GM12873 (cell line): ENCODE results near the gene ITGBL1.

Source experiments
- TF ChIP-seq, protein P1 (sequence below): IDR thresholded peaks from 2 replicates; pipeline ENCODE4 v1.5.1; 2012; ENCODE audit warnings: low read depth, mild to moderate bottlenecking, moderate library complexity, low read length, control low read depth; ENCODE audit not compliant: insufficient read depth; ENCODE audit errors: missing control alignments

ITGBL1 gene

DNA sequence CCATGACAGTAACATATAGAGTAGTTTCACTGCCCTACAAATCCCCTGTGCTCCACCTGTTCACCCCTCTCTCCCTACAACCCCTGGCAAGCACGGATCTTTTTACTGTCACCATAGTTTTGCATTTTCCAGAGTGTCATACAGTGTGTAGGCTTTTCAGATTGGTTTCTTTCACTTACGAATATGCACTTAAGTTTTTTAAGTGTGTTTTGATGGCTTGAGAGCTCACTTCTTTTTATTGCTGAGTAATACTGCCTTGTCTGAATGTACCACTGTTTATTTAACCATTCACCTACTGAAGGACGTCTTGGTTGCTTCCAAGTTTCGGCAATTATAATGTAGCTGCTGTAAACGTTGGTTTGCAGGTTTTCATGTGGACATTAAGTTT lies 175.1 kb downstream of the ITGBL1 start:
- TF ChIP-seq, protein P1, sequence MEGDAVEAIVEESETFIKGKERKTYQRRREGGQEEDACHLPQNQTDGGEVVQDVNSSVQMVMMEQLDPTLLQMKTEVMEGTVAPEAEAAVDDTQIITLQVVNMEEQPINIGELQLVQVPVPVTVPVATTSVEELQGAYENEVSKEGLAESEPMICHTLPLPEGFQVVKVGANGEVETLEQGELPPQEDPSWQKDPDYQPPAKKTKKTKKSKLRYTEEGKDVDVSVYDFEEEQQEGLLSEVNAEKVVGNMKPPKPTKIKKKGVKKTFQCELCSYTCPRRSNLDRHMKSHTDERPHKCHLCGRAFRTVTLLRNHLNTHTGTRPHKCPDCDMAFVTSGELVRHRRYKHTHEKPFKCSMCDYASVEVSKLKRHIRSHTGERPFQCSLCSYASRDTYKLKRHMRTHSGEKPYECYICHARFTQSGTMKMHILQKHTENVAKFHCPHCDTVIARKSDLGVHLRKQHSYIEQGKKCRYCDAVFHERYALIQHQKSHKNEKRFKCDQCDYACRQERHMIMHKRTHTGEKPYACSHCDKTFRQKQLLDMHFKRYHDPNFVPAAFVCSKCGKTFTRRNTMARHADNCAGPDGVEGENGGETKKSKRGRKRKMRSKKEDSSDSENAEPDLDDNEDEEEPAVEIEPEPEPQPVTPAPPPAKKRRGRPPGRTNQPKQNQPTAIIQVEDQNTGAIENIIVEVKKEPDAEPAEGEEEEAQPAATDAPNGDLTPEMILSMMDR: no peak

DNA sequence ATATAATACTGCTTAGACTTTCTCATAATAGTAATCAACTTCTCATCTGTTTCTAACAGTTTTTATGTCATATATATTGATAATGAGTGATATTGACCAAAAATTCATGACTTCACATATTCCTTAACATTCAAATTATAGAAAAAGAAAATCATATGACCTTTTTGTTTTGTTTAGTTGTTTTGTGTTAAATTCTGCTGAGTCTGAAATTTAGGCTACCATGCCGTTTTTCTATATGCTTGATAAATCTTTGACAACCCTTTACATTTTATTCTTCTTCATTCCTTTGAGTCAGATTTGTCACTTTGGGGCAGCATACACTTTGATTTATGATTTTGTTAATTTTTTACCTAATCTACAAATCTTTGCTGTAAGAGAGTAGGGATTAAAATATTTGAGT lies 176.4 kb downstream of the ITGBL1 start:
- TF ChIP-seq, protein P1: no peak

DNA sequence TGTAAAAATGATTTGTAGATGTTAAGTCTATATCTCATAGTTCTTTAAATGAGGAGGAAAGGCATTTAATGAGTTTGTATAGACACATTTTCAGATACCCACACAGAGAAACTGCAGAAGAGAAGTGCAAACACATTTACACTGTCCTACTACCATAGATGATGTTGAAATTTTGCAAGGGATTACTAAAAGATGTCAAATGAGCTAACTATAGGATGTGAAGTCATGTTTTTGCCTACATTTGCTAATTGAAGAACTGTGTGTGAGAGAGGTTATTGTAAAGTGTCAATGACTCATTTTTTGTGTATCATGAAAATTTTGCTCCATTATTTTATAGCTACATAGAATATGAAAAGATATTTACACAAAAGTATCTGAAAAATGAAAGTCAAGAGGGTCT lies 178.9 kb downstream of the ITGBL1 start:
- TF ChIP-seq, protein P1: no peak

DNA sequence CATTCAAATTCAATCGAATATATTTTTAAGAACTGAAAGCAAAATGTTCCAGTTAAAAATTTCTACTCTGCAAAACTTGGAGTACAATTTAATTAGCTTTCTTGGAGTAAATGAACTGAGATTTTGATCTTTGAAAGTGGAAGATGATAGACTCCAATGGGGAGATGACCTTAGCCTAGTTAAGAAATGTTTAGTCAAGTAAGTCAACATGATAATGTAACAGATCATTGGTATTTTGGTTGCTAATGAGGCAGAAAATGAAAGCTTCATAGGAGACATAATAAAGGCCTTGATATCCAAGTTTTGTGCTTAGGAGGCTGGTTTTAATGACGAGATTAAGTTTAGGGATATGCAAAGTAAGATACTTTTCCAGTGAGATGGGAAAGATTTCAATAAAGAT lies 181.7 kb downstream of the ITGBL1 start:
- TF ChIP-seq, protein P1: no peak

DNA sequence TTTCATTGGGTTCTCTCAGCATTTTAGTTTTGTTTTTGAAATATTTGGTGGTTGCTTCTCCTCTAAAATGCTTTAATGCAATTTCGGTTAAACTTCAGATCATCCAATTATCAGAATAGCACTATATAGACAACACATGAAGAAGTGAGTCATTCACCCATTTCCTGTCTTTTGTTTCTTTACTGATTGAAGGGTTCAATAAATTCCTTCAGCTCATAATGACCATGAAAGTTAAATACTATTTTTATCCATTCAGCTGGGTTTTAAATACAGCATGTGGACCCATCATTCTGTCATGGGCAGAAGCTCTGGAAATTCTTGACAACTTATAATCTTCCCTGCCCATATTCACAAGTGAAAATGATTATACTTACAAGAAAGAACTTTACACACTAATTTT lies 187.2 kb downstream of the ITGBL1 start:
- TF ChIP-seq, protein P1: no peak

DNA sequence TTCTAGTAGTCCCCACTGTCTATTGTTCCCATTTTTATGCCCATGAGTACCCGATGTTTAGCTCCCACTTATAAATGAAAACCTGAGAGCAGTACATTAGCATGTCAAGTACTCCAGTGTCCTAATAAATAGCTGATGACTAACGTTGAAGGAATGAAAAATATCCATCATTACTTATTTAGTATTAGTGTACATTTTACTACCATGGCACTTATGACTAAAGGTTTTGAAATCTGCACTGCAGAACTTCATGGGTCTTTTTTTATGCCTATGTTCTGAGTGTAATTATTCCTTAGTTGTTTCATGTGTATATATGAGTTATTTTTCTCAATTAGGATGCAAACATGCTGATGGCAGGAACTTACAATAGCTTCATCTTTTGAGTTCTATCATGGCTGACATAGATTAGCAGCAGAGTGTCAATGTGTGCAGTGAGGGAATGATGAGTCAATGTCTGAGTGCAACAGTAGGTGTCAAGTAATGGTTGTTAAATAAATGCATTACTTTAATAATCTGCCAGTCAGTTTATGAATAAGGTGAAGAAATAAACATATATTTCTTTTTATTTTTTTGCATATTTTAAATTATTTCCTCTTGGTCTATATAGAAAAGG lies 188.4 kb downstream of the ITGBL1 start:
- TF ChIP-seq, protein P1: no peak

DNA sequence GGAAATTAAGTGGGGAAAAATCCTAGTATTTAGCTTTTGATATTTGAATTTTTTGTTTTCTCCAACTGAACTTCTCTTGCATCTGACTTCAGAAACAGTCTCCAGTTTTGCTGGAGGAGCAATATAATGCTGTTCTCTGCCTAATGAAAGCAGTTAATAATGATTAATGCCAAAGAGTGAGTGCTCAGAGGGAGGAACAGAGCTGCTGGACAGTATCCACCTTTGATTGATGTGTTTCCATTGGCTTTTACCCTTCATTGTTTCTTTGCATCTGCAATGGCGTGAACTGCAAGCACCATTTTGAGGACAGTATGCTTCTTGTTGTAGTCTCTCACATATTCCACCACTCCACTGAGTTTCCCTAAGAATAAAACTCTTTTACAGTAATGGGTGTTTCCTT lies 193.4 kb downstream of the ITGBL1 start:
- TF ChIP-seq, protein P1: no peak
